Ovary (tissue), 9 donors: ENCODE measurements around the gene DNAH11. TPM values are rescaled to one million over a fixed set of nuclear protein-coding genes. Genes with fewer than 3 reads are reported as not detected.

Experiments
- DNase-seq, 5 donors: peaks; one replicate each; pipeline ENCODE4 v3.0.0-alpha.2; 2019 to 2020
- H3K27ac ChIP-seq, 2 donors: fragments of 200-600 bp; one replicate each; pipeline versions ENCODE4 v1.5.1 to v1.8.0; 2019 to 2022
- H3K27me3 ChIP-seq: fragments of 200-600 bp; one replicate; pipeline ENCODE4 v1.8.0; 2022
- H3K36me3 ChIP-seq: fragments of 200-600 bp; sonication (generic); one replicate; pipeline ENCODE4 v1.5.1; 2019
- H3K4me1 ChIP-seq: one replicate; pipeline ENCODE4 v1.8.1; 2013; ENCODE audit warnings: mild to moderate bottlenecking, moderate library complexity; ENCODE audit not compliant: insufficient read depth
- H3K4me3 ChIP-seq: fragments of 200-600 bp; sonication (generic); one replicate; pipeline ENCODE4 v1.5.1; 2017
- H3K9me3 ChIP-seq, 2 donors: fragments of 200-600 bp in 1 of 2; sonication (generic) in 1 of 2; one replicate each; pipeline versions ENCODE4 v1.5.1 to v1.8.1; 2013 to 2019; ENCODE audit warnings: mild to moderate bottlenecking in 1 of 2, moderate library complexity in 1 of 2
- CTCF ChIP-seq, 3 donors: fragments of 450-650 bp in 2 of 3; fragments of 200-600 bp in 1 of 3; IDR thresholded peaks; one replicate each; pipeline versions ENCODE4 v1.5.1 to v1.8.0; 2016 to 2022; ENCODE audit warnings: antibody characterized with exemption in 3 of 3, mild to moderate bottlenecking in 1 of 3
- EP300 ChIP-seq: sonication (generic); formaldehyde crosslinking; IDR thresholded peaks from one replicate; pipeline ENCODE4 v1.6.1; 2017; ENCODE audit warnings: antibody characterized with exemption
- POLR2A ChIP-seq: fragments of 450-650 bp; IDR thresholded peaks from one replicate; pipeline ENCODE4 v1.6.1; 2017; ENCODE audit warnings: antibody characterized with exemption, mild to moderate bottlenecking, moderate library complexity
- WGBS, 3 donors: extraction: QIAGEN DNeasy Blood & Tissue Kit in 1 of 3; methylation state at CpG; one replicate each; pipeline versions ENCODE4 v1.1.5 to v1.1.7; 2013 to 2017; 5-methylcytosine and 5-hydroxymethylcytosine counted together
- intact Hi-C, 4 donors: fragments of 100-400 bp; cut with DNase I; formaldehyde crosslinking; loops; one replicate each; pipeline versions ENCODE4 v1.11.0 to v1.15.1; 2022 to 2023
- polyA plus RNA-seq, 2 donors: library from polyadenylated mRNA; stranded (reverse); fragments of 200-250 nt in 1 of 2; fragments of 350-450 nt in 1 of 2; fragmentation: Illumina TruSeq in 1 of 2; extraction: RNeasy Lipid Tissue Mini Kit (QIAGEN cat#74804) in 1 of 2; gene quantifications; one replicate each; pipeline ENCODE4 v1.2.3, GENCODE V29; 2013 to 2014
- total RNA-seq, 7 donors: library from RNA; depleted of rRNA in 2 of 7; stranded (reverse); fragments of >200 nt in 2 of 7; fragmentation: NEBNext Ultra II Directional in 3 of 7; extraction: Animal tissue kit (Norgen Biotek cat#: 25700) in 3 of 7; gene quantifications; one replicate each; pipeline versions ENCODE4 v1.1.0 to v1.2.4, GENCODE V29; 2016 to 2023
- donor health status: DM: no; HTN: no; CAD: no; lungs with moderate emphysema.
- donor health status: DM: no; HTN: no; CAD: no.
- donor health status: Bipolar disorder and iron deficiency.
- donor health status: DM: yes; HTN: yes; CAD: no.
- donor health status: DM: no; HTN: no; CAD: no.
- donor health status: DM: yes; HTN: yes; CAD: no.

The DNAH11 gene
- total and polyA plus RNA-seq, 9 donors, result 0.05 to 44.3 (median 2.6) TPM

GRCh38 chr7:21758286-21758685 is 215.4 kb downstream of the DNAH11 start:
- WGBS, 3 donors, result 37 to 55% (median 41%) methylated on average over 3 of the region's 3 CpGs

GRCh38 chr7:21762469-21762868 is 219.6 kb downstream of the DNAH11 start:
- intact Hi-C loops, result no loop called here
- H3K27me3 ChIP-seq, result no peaks in the 10 kb centered on the region
- H3K4me1 ChIP-seq, result no peaks in the 10 kb centered on the region
- no peaks in the 10 kb centered on the region for H3K9me3 ChIP-seq
- H3K36me3 ChIP-seq, result no peaks in the 10 kb centered on the region
- H3K4me3 ChIP-seq, result no peak overlapping the region
- TF ChIP-seq CTCF (IDR thresholded peaks at IDR 0.05) (no peak), EP300 (no peak), POLR2A (no peak)
- no peak overlapping the region for H3K27ac ChIP-seq
- WGBS, 3 donors, result 14 to 33% (median 20%) methylated on average over 1 of the region's 1 CpG
- DNase-seq, result no peak

More at GRCh38 chr7:21758286-21758685, 215.4 kb downstream of the DNAH11 start:
- DNase-seq, result no peak
- intact Hi-C loops, result no loop called here
- no peak overlapping the region for H3K27ac ChIP-seq
- no peak overlapping the region for H3K4me3 ChIP-seq
- no peaks in the 10 kb centered on the region for H3K4me1 ChIP-seq
- TF ChIP-seq EP300, result no peak
- TF ChIP-seq POLR2A, result no peak
- no peak for TF ChIP-seq CTCF (IDR thresholded peaks at IDR 0.05)
- H3K27me3 ChIP-seq, result no peaks in the 10 kb centered on the region
- no peaks in the 10 kb centered on the region for H3K36me3 ChIP-seq
- H3K9me3 ChIP-seq, result no peaks in the 10 kb centered on the region

GRCh38 chr7:21763818-21764217 is 221.0 kb downstream of the DNAH11 start:
- TF ChIP-seq CTCF (IDR thresholded peaks at IDR 0.05) (no peak), POLR2A (no peak), EP300 (no peak)
- no peak overlapping the region for H3K27ac ChIP-seq
- H3K4me3 ChIP-seq, result no peak overlapping the region
- no peaks in the 10 kb centered on the region for H3K4me1 ChIP-seq
- no peaks in the 10 kb centered on the region for H3K36me3 ChIP-seq
- WGBS, 3 donors, result 91 to 94% (median 94%) methylated on average over 4 of the region's 4 CpGs
- no peak for DNase-seq
- H3K9me3 ChIP-seq, result no peaks in the 10 kb centered on the region
- intact Hi-C loops, result no loop called here
- H3K27me3 ChIP-seq, result no peaks in the 10 kb centered on the region

GRCh38 chr7:21766218-21766617 is 223.4 kb downstream of the DNAH11 start:
- no peak for DNase-seq
- WGBS, 3 donors, result 44 to 75% (median 61%) methylated on average over 2 of the region's 2 CpGs
- intact Hi-C loops, result no loop called here
- no peak for TF ChIP-seq EP300
- TF ChIP-seq CTCF (IDR thresholded peaks at IDR 0.05), result no peak
- no peak for TF ChIP-seq POLR2A
- Histone ChIP-seq H3K9me3 (no peaks in the 10 kb centered on the region), H3K4me3 (no peak overlapping the region), H3K4me1 (no peaks in the 10 kb centered on the region), H3K27ac (no peak overlapping the region), H3K27me3 (no peaks in the 10 kb centered on the region), H3K36me3 (no peaks in the 10 kb centered on the region)
